ENCODE results near the gene MYRIP. TPM values are rescaled to one million over a fixed set of nuclear protein-coding genes. Genes with fewer than 3 reads are reported as not detected.

The MYRIP gene
- total RNA-seq, 4 donors from 2014 or later: 2.4 to 9.8 (median 4.4) TPM

GRCh38 chr3:39794880-39795279 lies 14.5 kb upstream of the MYRIP start:
- TF ChIP-seq, protein P1, sequence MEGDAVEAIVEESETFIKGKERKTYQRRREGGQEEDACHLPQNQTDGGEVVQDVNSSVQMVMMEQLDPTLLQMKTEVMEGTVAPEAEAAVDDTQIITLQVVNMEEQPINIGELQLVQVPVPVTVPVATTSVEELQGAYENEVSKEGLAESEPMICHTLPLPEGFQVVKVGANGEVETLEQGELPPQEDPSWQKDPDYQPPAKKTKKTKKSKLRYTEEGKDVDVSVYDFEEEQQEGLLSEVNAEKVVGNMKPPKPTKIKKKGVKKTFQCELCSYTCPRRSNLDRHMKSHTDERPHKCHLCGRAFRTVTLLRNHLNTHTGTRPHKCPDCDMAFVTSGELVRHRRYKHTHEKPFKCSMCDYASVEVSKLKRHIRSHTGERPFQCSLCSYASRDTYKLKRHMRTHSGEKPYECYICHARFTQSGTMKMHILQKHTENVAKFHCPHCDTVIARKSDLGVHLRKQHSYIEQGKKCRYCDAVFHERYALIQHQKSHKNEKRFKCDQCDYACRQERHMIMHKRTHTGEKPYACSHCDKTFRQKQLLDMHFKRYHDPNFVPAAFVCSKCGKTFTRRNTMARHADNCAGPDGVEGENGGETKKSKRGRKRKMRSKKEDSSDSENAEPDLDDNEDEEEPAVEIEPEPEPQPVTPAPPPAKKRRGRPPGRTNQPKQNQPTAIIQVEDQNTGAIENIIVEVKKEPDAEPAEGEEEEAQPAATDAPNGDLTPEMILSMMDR (IDR thresholded peaks at IDR 0.05; ENCODE audit: low read depth): no peak

GRCh38 chr3:39801216-39801615 lies 8.2 kb upstream of the MYRIP start:
- TF ChIP-seq, protein P1 (IDR thresholded peaks at IDR 0.05; ENCODE audit: low read depth): no peak

- TF ChIP-seq, protein P1 (IDR thresholded peaks at IDR 0.05; ENCODE audit: low read depth): no peak
Measured at GRCh38 chr3:39803956-39804355, 5.5 kb upstream of the MYRIP start.

DNA sequence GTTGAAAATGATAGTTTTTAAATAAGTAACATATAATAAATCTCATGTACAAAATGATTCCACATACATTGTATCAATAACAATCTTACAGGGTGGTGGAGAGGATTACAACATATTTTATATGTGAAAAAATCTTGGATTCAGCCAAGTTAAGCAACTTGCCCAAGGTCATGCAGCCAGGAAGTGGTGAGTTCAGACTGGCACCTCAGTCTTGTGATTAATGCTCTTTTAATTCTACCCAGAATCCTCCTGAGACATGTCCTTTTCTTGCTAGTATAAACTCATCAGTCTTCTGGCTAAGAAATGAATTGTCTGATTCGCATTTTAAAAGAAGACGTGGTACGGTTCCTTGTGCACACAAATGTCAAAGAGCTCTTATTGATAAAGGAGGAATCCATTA lies 4.5 kb upstream of the MYRIP start:
- TF ChIP-seq, protein P1 (IDR thresholded peaks at IDR 0.05; ENCODE audit: low read depth): no peak

GRCh38 chr3:39805650-39806049 lies 3.8 kb upstream of the MYRIP start:
- TF ChIP-seq, protein P1 (IDR thresholded peaks at IDR 0.05; ENCODE audit: low read depth): no peak

GRCh38 chr3:39806820-39807219 lies 2.6 kb upstream of the MYRIP start:
- TF ChIP-seq, protein P1 (IDR thresholded peaks at IDR 0.05; ENCODE audit: low read depth): no peak

- TF ChIP-seq, protein P1 (IDR thresholded peaks at IDR 0.05; ENCODE audit: low read depth): no peak
Measured at GRCh38 chr3:39808467-39809180, 785 bp upstream of the MYRIP start.
